Astrocyte (in vitro differentiated cells and primary cell): Measurements from ENCODE around the gene AQR. TPM values are rescaled to one million over a fixed set of nuclear protein-coding genes. Genes with fewer than 3 reads are reported as not detected.
"Not testable (repeated sequence)": the region's sequence is repeated elsewhere in the genome, so short reads cannot be mapped to it uniquely, and the experiment has no call there.

Experiments used
- DNase-seq: peaks from one replicate; pipeline ENCODE4 v3.0.0-alpha.2; 2010; ENCODE audit warnings: low read depth
- FAIRE-seq: peaks from 2 replicates; lab custom pipeline; 2011; peaks lifted over from hg19 to GRCh38; lab: Jason Lieb, UNC
- H2AFZ ChIP-seq: 2 replicates; pipeline ENCODE4 v1.6.0; 2012; ENCODE audit warnings: low read depth, low read length, inconsistent platforms
- H3K27ac ChIP-seq: 2 replicates; pipeline ENCODE4 v1.5.1; 2011; ENCODE audit warnings: low read depth, low read length, inconsistent platforms
- H3K27me3 ChIP-seq: 2 replicates; pipeline ENCODE4 v1.6.0; 2011; ENCODE audit warnings: low read length, inconsistent platforms; ENCODE audit not compliant: insufficient read depth
- H3K36me3 ChIP-seq: 2 replicates; pipeline ENCODE4 v1.5.1; 2011; ENCODE audit warnings: low read length, inconsistent platforms; ENCODE audit not compliant: insufficient read depth
- H3K4me1 ChIP-seq: 2 replicates; pipeline ENCODE4 v1.5.1; 2011; ENCODE audit warnings: low read length, inconsistent platforms; ENCODE audit not compliant: insufficient read depth
- H3K4me2 ChIP-seq: 2 replicates; pipeline ENCODE4 v1.6.0; 2012; ENCODE audit warnings: low read length, inconsistent platforms
- H3K4me3 ChIP-seq: 2 replicates; pipeline ENCODE4 v1.5.1; 2011; ENCODE audit warnings: low read depth, mild to moderate bottlenecking, low read length, inconsistent platforms; ENCODE audit not compliant: insufficient read depth
- H3K79me2 ChIP-seq: 2 replicates; pipeline ENCODE4 v1.6.0; 2012; ENCODE audit warnings: mild to moderate bottlenecking, low read length, inconsistent platforms; ENCODE audit not compliant: insufficient read depth
- H3K9ac ChIP-seq: 2 replicates; pipeline ENCODE4 v1.6.0; 2012; ENCODE audit warnings: mild to moderate bottlenecking, low read length, inconsistent platforms
- H3K9me3 ChIP-seq: 2 replicates; pipeline ENCODE4 v1.5.1; 2012; ENCODE audit warnings: low read depth, mild to moderate bottlenecking, low read length, inconsistent platforms; ENCODE audit not compliant: insufficient read depth
- H4K20me1 ChIP-seq: 2 replicates; pipeline ENCODE4 v1.6.0; 2012; ENCODE audit warnings: low read length, inconsistent platforms; ENCODE audit not compliant: insufficient read depth
- H3K27ac Mint-ChIP-seq: one replicate; pipeline ENCODE4 v1.8.0; 2021; ENCODE audit warnings: mild to moderate bottlenecking, mixed read lengths; ENCODE audit not compliant: unreplicated experiment
- H3K27me3 Mint-ChIP-seq: one replicate; pipeline ENCODE4 v1.8.0; 2021; ENCODE audit warnings: low read depth, mixed read lengths; ENCODE audit not compliant: unreplicated experiment
- H3K36me3 Mint-ChIP-seq: one replicate; pipeline ENCODE4 v1.8.0; 2021; ENCODE audit warnings: low read depth, mixed read lengths; ENCODE audit not compliant: unreplicated experiment
- H3K4me1 Mint-ChIP-seq: one replicate; pipeline ENCODE4 v1.8.0; 2021; ENCODE audit warnings: low read depth, mixed read lengths; ENCODE audit not compliant: unreplicated experiment
- H3K4me3 Mint-ChIP-seq: one replicate; pipeline ENCODE4 v1.8.0; 2021; ENCODE audit warnings: mild to moderate bottlenecking, moderate library complexity, mixed read lengths; ENCODE audit not compliant: unreplicated experiment
- H3K9me3 Mint-ChIP-seq: one replicate; pipeline ENCODE4 v1.8.0; 2021; ENCODE audit warnings: mild to moderate bottlenecking, mixed read lengths; ENCODE audit not compliant: unreplicated experiment
- CTCF ChIP-seq: IDR thresholded peaks from 2 replicates; pipeline ENCODE4 v1.5.1; 2011; ENCODE audit warnings: low read depth, mild to moderate bottlenecking, inconsistent platforms, low read length, moderate library complexity; ENCODE audit not compliant: insufficient read depth
- EZH2 ChIP-seq: IDR thresholded peaks from 2 replicates; pipeline ENCODE4 v1.6.1; 2012; ENCODE audit warnings: mild to moderate bottlenecking, low read length, inconsistent platforms; ENCODE audit not compliant: insufficient read depth
- total RNA-seq: library from RNA; stranded (reverse); gene quantifications from 2 replicates; pipeline ENCODE4 v1.2.1, GENCODE V29; 2021

Gene AQR
- total RNA-seq, 1 donor from 2014 or later, result 27.2 TPM

GRCh38 chr15:34810443-34811129, 159.0 kb downstream of the AQR start:
- Histone ChIP-seq H3K4me2 (peak overlapping the region; percentile 48), H2AFZ (peak overlapping the region; percentile 31), H3K9ac (peak overlapping the region; percentile 71), H3K27me3 (no peaks in the 10 kb centered on the region), H3K4me1 (peaks cover 4% of the 10 kb centered on the region), H3K36me3 (no peaks in the 10 kb centered on the region), H3K79me2 (no peaks in the 10 kb centered on the region), H3K4me3 (no peak overlapping the region), H4K20me1 (no peaks in the 10 kb centered on the region), H3K9me3 (no peaks in the 10 kb centered on the region), H3K27ac (peak overlapping the region; percentile 91)
- Mint-ChIP-seq H3K27ac (peak overlapping the region; percentile 99), H3K4me3 (peak overlapping the region; percentile 60), H3K27me3 (no peaks in the 10 kb centered on the region), H3K9me3 (peaks cover 11% of the 10 kb centered on the region), H3K36me3 (no peaks in the 10 kb centered on the region), H3K4me1 (peaks cover 36% of the 10 kb centered on the region)
- FAIRE-seq (peak; percentile 85), DNase-seq (peak; percentile 98)
- no peak for TF ChIP-seq CTCF
- TF ChIP-seq EZH2, result no peak

- TF ChIP-seq EZH2 (no peak), CTCF (no peak)
- Mint-ChIP-seq H3K27me3 (no peaks in the 10 kb centered on the region), H3K9me3 (peaks cover 11% of the 10 kb centered on the region), H3K4me3 (no peak overlapping the region), H3K27ac (peak overlapping the region; percentile 38), H3K36me3 (no peaks in the 10 kb centered on the region), H3K4me1 (peaks cover 36% of the 10 kb centered on the region)
- peaks cover 4% of the 10 kb centered on the region for H3K4me1 ChIP-seq
- H3K27me3 ChIP-seq, result no peaks in the 10 kb centered on the region
- no peak overlapping the region for H3K4me3 ChIP-seq
- FAIRE-seq, result no peak
- H3K27ac ChIP-seq, result no peak overlapping the region
- H3K4me2 ChIP-seq, result no peak overlapping the region
- H3K9me3 ChIP-seq, result no peaks in the 10 kb centered on the region
- no peak overlapping the region for H2AFZ ChIP-seq
- no peak overlapping the region for H3K9ac ChIP-seq
- no peaks in the 10 kb centered on the region for H3K79me2 ChIP-seq
- H3K36me3 ChIP-seq, result no peaks in the 10 kb centered on the region
- H4K20me1 ChIP-seq, result no peaks in the 10 kb centered on the region
- DNase-seq, result no peak
These were observed 160.4 kb downstream of the AQR start for GRCh38 chr15:34809186-34809585.

GRCh38 chr15:34808016-34808415, 161.5 kb downstream of the AQR start:
- TF ChIP-seq CTCF (no peak), EZH2 (no peak)
- Mint-ChIP-seq H3K4me3 (no peak overlapping the region), H3K4me1 (peaks cover 29% of the 10 kb centered on the region), H3K27me3 (no peaks in the 10 kb centered on the region), H3K27ac (peak overlapping the region; percentile 67), H3K36me3 (no peaks in the 10 kb centered on the region), H3K9me3 (peaks cover 11% of the 10 kb centered on the region)
- Histone ChIP-seq H3K9me3 (no peaks in the 10 kb centered on the region), H3K4me3 (no peak overlapping the region), H4K20me1 (no peaks in the 10 kb centered on the region), H3K4me1 (peaks cover 4% of the 10 kb centered on the region), H3K27ac (no peak overlapping the region), H3K4me2 (no peak overlapping the region), H2AFZ (no peak overlapping the region), H3K36me3 (no peaks in the 10 kb centered on the region), H3K79me2 (no peaks in the 10 kb centered on the region), H3K9ac (no peak overlapping the region), H3K27me3 (no peaks in the 10 kb centered on the region)
- FAIRE-seq, result no peak
- peak; percentile 47 for DNase-seq

GRCh38 chr15:34807241-34807640, 162.3 kb downstream of the AQR start:
- H2AFZ ChIP-seq, H3K36me3 ChIP-seq, H3K27ac ChIP-seq, H3K4me3 Mint-ChIP-seq, H3K79me2 ChIP-seq, H3K4me2 ChIP-seq, H3K4me1 ChIP-seq, H3K27me3 ChIP-seq, H3K27me3 Mint-ChIP-seq, H3K9me3 ChIP-seq, H3K9ac ChIP-seq, H3K4me3 ChIP-seq, DNase-seq, FAIRE-seq, H4K20me1 ChIP-seq, H3K36me3 Mint-ChIP-seq, H3K27ac Mint-ChIP-seq: not testable (repeated sequence)
- peaks cover 27% of the 10 kb centered on the region for H3K4me1 Mint-ChIP-seq
- H3K9me3 Mint-ChIP-seq, result peaks cover 11% of the 10 kb centered on the region
